Cardiac fibroblast (primary cell): ENCODE data around the gene SCT.

Experiments
- DNase-seq, 2 donors: peaks; one replicate each; pipeline versions ENCODE4 v3.0.0 to v3.0.0-alpha.2; 2010; ENCODE audit warnings: low read depth in 2 of 2
- H3K4me3 ChIP-seq, 2 donors: replicated peaks in 1 of 2; 1 replicate in 1 of 2; 2 replicates in 1 of 2; pipeline ENCODE4 v1.5.1; 2011; ENCODE audit warnings: low read depth in 2 of 2, low read length in 2 of 2, mild to moderate bottlenecking in 2 of 2, moderate library complexity in 1 of 2
- TF ChIP-seq, protein P1 (sequence below): IDR thresholded peaks from one replicate; pipeline ENCODE4 v1.5.1; 2011; ENCODE audit warnings: low read depth, mild to moderate bottlenecking, low read length, inconsistent platforms

The SCT gene

GRCh38 chr11:577611-577894 is 49.4 kb downstream of the SCT start:
- peak overlapping the region; percentile 86 to 98 for H3K4me3 ChIP-seq
- no peak for DNase-seq
- TF ChIP-seq, protein P1, sequence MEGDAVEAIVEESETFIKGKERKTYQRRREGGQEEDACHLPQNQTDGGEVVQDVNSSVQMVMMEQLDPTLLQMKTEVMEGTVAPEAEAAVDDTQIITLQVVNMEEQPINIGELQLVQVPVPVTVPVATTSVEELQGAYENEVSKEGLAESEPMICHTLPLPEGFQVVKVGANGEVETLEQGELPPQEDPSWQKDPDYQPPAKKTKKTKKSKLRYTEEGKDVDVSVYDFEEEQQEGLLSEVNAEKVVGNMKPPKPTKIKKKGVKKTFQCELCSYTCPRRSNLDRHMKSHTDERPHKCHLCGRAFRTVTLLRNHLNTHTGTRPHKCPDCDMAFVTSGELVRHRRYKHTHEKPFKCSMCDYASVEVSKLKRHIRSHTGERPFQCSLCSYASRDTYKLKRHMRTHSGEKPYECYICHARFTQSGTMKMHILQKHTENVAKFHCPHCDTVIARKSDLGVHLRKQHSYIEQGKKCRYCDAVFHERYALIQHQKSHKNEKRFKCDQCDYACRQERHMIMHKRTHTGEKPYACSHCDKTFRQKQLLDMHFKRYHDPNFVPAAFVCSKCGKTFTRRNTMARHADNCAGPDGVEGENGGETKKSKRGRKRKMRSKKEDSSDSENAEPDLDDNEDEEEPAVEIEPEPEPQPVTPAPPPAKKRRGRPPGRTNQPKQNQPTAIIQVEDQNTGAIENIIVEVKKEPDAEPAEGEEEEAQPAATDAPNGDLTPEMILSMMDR = no peak

DNA sequence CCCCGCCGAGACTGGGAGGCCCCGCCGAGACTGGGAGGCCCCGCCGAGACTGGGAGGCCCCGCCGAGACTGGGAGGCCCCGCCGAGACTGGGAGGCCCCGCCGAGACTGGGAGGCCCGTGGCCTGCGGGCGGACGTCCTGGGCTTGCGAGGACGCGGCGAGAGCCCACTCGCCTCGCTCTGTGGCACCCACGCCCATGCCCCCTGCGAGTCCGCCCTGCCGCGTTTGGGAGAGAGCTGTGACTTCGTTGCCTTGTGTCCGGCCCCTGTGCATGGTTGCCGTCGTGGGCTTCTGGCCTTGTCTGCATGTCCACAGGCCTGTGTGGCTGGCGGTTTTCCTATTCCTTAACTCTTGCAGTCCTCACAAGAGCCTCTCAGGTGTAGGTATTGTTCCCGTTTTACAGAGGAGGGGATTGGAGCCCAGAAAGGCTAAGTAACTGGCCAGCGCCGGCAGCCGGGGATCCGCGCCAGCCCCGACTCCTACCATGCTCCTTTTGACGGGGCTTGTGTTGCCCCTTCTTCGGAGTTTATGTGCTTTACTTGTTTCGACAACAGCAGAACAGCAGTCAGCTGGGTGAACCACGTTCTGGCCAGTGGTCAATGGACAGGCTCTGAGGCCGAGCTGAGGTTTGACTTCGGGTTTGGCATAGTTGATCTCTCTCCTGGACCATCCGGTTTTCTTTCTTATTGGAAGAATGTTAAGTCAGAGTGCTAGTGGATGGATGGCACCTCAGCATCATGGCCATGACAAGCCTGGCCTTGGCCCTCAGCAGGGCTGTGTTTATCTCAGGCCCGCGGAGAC is 50.0 kb downstream of the SCT start:
- H3K4me3 ChIP-seq = peak overlapping the region; percentile 86 to 98
- TF ChIP-seq, protein P1 = no peak
- DNase-seq = no peak
